Activated CD8-positive, alpha-beta memory T cell treated with anti-CD3 and anti-CD28 coated beads for 4 hours (primary cell): ENCODE measurements around the gene ZSCAN21.

Experiments used
- DNase-seq, 2 donors: peaks; one replicate each; pipeline ENCODE4 v3.0.0-alpha.2; 2020; ENCODE audit warnings: low read depth in 2 of 2

Gene ZSCAN21

GRCh38 chr7:100075418-100075817 lies 25.8 kb downstream of the ZSCAN21 start:
- no peak for DNase-seq

GRCh38 chr7:100077205-100077604 lies 27.6 kb downstream of the ZSCAN21 start:
- no peak for DNase-seq

DNA sequence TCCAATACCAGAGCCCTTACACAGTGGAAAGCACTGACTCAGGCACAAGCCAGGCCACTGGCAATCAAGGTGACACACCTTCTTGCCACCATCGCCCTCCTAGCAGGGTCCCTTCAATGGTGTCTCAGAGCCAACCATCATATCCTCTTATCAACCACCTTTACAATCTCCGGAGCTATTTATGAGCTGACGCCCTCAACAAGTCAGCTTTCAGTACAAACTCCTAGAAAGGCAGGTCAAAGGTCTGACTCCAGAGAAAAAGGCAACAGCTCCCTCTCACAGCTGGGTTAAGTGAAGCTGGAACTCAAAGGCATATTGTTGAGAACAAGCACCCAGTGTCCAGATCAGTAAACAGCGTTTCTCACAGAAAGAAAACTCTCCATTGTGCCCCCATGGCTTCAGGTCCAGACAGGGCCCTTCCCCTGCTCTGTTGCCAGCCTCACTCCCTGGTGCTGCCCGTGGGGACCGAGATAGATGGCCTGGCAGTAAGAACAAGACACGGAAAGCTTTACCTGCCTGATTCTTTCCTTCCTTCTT lies 29.5 kb downstream of the ZSCAN21 start:
- DNase-seq: no peak

GRCh38 chr7:100080907-100081534 lies 31.4 kb downstream of the ZSCAN21 start:
- no peak for DNase-seq

GRCh38 chr7:100081535-100082102 lies 32.0 kb downstream of the ZSCAN21 start, which contains the start of gene ZNF3:
TSS of gene ZNF3 (minus strand) at chr7:100081723. CDS start at chr7:100077357, 4,366 bp downstream.
- peak; percentile 95 to 97 for DNase-seq

GRCh38 chr7:100082978-100083377 lies 33.4 kb downstream of the ZSCAN21 start:
- no peak for DNase-seq

DNA sequence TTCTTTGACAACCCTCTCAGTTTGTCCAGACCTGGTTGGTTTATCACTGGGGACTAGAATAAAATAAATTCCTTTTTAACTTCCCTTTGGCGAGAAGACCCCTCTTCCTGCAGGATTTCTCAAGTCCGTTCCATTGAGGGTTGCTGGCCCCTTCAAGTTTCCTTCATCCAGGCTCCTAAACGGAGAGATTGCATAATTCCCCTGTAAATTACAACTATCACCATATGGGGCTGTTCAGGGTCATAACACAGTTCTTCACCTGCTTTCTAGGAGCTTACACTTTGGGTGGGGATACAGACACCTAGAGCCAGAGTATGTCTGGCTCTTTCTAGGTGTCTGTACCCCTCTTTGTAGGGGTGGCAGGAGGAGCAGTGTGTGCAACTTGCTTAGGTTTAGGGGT lies 35.9 kb downstream of the ZSCAN21 start:
- no peak for DNase-seq

DNA sequence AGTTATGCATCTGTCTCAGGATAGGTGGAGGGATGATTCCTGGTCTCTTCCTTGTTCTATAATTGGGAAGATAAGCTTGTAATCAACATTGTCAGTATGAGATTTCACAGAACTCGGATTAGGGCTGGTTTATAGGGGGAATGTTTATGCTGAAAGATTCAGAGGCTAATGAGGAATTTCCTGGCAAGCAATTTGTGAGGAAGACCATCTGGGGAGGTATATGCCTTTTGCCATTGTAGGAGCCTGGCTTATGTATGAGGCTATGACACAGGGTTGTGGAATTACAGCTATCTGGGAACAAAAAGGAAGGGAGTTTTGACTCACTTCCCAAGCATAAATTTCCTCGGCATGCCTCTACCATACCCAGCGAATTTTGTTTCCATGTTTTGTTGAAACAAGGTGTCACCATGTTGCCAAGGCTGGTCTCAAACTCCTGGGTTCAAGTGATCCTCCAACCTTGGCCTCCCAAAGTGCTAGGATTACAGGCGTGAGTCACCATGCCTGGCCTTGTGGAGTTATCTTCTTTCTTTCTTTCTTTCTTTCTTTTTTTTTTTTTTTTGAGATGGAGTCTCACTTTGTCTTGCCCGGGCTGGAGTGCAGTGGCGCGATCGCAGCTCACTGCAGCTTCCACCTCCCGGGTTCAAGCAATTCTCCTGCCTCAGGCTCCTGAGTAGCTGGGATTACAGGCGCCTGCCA lies 37.6 kb downstream of the ZSCAN21 start:
- DNase-seq: no peak

- no peak for DNase-seq
Observed at GRCh38 chr7:100088095-100088620, 38.6 kb downstream of the ZSCAN21 start.

GRCh38 chr7:100088621-100089457 lies 39.3 kb downstream of the ZSCAN21 start, which contains the start of gene COPS6:
TSS of gene COPS6 (plus strand) at chr7:100088969. CDS start at chr7:100088991, 22 bp downstream.
- peak; percentile 63 to 64 for DNase-seq

DNA sequence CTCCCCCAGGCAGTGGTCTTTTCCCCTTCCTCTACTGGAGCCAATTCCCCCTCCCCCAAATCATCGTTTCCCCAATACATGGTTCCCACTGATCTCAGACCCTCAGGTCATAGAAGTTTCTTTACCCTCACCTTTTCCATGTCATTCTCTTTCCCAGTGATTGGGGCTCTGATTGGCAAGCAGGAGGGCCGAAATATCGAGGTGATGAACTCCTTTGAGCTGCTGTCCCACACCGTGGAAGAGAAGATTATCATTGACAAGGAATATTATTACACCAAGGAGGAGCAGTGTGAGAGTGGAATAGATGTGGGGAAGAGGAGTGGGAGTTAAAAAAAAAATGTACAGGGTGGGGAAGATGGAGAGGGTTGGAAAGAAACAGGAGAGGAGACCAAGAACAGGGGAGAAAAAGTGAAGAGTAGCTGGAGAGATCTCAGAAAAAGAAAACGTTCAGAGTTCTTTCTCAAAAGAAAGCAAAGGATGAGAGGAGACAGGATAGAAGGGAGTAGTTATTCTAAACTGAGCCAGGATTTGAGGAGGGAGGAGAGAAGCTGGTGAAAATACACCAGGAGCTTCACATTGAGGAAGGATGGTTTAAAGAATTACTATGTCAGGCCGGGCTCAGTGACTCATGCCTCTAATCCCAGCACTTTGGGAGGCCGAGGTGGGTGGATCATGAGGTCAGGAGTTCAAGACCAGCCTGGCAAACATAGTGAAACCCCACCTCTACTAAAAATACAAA lies 40.1 kb downstream of the ZSCAN21 start:
- no peak for DNase-seq

GRCh38 chr7:100090527-100091410 lies 41.2 kb downstream of the ZSCAN21 start:
- DNase-seq: no peak

DNA sequence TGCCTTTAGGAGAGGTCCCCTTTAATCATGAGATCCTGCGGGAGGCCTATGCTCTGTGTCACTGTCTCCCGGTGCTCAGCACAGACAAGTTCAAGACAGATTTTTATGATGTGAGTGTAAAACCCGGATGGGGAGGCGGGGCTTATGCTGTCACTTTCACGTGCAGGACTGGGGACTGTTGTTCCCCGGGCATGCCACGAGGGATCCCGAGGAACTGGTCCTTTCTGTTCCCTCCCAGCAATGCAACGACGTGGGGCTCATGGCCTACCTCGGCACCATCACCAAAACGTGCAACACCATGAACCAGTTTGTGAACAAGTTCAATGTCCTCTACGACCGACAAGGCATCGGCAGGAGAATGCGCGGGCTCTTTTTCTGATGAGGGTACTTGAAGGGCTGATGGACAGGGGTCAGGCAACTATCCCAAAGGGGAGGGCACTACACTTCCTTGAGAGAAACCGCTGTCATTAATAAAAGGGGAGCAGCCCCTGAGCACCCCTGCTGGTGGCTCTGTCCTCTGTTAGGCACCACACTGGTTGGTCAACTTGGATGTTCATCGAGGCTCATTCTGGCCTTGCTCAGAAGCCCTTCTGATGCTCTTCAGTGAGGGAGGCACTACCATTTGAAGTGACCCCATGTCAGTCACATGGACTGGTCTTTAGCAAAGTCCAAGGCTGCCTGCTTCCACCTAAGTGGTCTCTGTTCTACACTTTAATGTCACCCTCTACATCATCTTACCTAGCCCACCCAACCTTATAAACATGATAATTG lies 42.0 kb downstream of the ZSCAN21 start:
- no peak for DNase-seq

GRCh38 chr7:100093054-100093453 lies 43.5 kb downstream of the ZSCAN21 start:
- no peak for DNase-seq

DNA sequence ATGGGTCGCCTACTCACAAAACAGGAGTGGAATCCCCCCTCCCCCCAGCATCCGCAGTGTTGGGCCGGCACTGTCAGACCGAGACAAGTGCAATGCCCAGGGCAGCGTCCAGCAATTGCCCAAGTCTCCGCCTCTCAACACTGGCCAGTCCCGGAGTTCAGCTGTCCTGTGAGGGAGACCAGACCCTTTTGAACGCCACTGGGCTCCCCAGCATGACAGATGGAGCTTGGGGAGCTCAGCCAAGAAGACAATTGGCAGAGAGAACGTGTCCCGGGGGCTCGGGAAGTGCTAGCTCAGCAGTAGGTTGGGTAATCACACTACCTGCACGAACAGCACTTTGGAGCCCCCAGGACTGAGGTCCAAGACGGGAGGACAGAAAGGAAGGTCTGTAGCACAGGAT lies 43.9 kb downstream of the ZSCAN21 start:
- no peak for DNase-seq

DNA sequence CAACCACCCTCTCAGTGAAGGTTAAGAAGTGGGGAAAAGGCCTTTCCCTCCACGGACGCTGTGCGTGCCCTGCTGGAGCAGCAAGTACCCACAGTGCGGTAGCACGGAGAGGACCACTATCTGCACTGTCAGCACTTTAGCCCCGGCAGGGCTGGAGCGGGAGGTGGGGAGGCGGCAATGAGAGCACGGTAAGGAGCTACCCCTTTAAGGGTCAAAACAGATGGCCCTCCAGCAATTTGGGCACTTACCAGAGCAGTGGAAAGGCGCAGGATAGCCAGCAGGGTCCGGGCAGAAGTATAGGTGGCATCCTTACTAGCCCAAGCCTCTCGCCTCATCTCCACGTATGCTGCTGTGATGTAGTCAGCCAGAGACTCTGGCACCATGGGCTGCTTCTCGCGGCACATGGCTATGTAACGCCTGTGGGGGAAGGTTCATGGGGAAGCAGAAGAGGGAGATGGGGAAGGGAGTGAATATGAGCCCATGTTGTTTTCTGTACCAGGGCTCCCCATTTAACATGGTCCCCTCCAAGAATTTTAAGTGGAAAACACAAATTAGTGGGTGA lies 44.4 kb downstream of the ZSCAN21 start:
- no peak for DNase-seq

- no peak for DNase-seq
Observed at GRCh38 chr7:100095289-100095688, 45.7 kb downstream of the ZSCAN21 start.

DNA sequence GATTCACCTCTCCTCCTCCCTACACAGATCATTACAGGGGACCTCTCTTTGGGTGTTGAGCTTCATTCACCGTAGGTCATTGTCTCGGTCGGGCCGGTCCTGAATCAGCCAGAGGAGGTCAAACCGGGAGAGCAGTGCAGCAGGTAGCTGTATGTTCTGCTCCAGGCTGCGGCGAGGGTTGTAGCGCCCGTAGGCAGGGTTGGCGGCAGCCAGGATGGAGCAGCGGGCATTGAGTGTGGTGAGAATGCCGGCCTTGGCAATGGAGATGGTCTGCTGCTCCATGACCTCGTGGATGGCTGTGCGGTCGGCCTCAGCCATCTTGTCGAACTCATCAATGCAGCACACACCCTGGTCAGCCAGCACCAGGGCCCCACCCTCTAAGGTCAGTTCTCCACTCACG lies 46.1 kb downstream of the ZSCAN21 start:
- DNase-seq: no peak

GRCh38 chr7:100098913-100099312 lies 49.3 kb downstream of the ZSCAN21 start:
- no peak for DNase-seq
